Jurkat, Clone E6-1 (cell line): ENCODE results near the gene CTCFL.
A peak's percentile ranks its signal among the peaks of the same experiment; 100 is the strongest.
"Not testable (repeated sequence)": the region's sequence is repeated elsewhere in the genome, so short reads cannot be mapped to it uniquely, and the experiment has no call there.

ENCODE experiments used
- DNase-seq: peaks from one replicate; pipeline ENCODE4 v3.0.0-alpha.2; 2011; ENCODE audit warnings: low read depth, low spot score
- H3K4me3 ChIP-seq: 2 replicates; pipeline ENCODE4 v1.5.1; 2011; ENCODE audit warnings: mild to moderate bottlenecking, low read length, control low read depth, moderate library complexity

The CTCFL gene

DNA sequence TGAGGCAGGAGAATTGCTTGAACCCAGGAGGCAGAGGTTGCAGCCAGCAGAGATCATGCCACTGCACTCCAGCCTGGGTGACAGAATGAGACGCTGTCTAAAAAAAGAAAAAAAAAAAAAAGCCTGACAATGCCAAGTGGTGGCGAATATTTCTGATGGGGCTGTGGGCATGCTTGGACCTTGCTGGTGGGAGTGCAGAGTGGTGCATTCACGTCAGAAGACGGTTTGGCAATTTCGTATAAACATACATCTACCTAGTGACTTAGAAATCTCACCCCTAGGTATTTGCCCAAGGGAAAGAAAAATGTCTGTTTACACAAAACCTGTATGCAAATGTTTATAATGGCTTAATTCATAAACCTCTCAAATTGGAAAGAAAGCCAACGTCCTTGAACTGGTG is 33.6 kb downstream of the CTCFL start:
- DNase-seq: no peak
- no peak overlapping the region for H3K4me3 ChIP-seq

DNA sequence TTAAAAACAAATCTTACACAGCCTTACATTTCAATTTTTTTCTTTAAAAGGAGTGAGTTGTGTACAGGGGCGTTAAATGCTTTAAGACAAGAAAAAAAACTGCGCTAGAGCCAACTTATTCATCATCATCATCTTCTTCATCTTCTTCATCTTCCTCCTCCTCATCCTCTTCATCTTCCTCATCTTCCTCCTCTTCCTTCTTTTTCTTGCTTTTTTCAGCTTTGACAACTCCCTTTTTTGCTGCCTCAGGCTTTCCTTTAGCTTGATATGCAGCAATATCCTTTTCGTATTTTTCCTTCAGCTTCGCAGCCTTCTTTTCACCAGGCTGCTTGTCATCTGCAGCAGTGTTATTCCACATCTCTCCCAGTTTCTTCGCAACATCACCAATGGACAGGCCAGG is 36.7 kb downstream of the CTCFL start:
- DNase-seq, H3K4me3 ChIP-seq: not testable (repeated sequence)

DNA sequence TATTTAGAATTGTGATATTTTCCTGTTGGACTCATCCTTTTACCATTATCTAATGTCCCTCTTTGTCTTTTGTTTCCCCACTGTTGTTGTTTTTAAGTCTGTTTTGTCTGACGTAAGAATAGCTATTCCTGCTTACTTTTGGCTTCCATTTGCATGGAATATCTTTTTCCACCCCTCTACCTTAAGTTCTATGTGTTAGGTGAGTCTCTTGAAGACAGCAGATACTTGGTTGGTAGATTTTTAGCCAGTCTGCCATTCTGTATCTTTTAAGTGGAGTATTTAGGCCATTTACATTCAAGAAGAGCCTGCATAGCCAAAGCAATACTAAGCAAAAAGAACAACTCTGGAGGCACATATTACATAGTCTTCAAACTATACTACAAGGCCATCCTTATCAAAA is 39.2 kb downstream of the CTCFL start:
- no peak for DNase-seq

DNA sequence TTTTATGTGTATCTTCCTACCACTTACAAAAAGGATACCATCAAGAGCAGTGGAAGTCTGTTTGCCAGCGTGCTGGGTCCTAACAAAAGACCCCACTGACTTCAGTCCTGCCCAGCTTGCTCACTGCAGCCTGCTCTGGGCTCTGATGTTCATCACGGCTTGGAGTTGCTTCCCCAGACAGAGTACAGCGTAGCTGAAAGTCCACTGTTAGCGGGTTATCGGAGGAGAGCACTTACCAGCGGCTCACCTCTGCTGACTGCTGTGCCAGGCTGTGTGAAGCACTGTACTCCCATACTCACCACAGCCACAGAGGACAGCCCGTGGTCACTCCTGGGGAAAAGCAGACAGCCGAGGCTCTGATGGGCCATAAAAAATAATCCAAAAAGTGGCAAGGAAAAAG is 40.2 kb downstream of the CTCFL start:
- DNase-seq: no peak
- H3K4me3 ChIP-seq: no peak overlapping the region

More for the DNA sequence above, 39.2 kb downstream of the CTCFL start:
- no peak overlapping the region for H3K4me3 ChIP-seq

DNA sequence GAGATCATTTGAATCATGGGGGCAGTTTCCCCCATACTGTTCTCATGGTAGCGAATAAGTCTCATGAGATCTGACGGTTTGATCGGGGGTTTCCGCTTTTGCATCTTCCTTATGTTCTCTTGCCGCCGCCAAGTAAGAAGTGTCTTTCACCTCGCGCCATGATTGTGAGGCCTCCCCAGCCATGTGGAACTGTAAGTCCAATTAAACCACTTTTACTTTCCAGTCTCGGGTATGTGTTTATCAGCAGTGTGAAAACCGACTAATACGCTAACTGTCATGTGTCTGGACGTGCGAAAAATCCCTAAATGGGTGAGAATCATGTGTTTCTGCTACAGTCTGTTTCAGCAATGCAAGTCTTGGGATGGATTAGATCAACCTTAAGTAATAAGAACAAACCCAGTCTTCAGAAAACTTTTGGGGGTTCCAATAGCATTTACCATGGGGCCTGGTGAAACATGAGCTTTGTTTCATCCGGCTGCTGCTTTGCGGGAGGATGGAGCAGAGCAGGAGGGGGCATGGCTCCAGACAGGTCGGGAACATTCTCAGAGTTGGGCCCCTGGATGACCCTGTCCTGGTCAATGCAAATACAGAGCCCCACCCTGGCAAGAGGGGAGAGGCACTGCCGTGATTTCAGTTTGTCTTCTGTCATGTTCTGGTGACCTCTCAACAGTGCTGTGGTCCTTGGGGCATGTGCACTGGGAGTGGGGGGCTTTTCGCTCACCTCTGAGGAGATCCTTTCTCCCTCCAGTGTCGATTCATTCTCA is 41.5 kb downstream of the CTCFL start:
- H3K4me3 ChIP-seq: no peak overlapping the region
- DNase-seq: no peak

DNA sequence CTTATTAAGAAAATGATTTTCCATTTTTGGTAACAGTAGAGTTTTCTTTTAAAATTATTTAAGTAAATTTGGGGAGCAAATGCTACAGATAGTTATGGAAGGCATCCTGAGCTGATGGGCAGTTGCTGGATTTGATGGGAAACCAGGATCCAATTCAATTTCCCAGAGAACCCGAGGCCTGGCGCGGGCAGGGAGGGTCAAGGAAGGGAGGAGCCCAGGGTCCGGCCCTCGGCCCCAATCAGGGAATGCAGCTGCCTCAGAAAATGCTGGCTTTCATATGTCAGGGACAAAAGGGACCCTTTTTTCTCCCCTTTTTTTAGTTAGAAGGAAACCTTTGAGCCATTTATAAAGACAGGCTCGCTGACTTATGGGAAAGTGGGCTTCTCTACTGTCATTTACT is 42.1 kb downstream of the CTCFL start:
- no peak overlapping the region for H3K4me3 ChIP-seq
- no peak for DNase-seq

DNA sequence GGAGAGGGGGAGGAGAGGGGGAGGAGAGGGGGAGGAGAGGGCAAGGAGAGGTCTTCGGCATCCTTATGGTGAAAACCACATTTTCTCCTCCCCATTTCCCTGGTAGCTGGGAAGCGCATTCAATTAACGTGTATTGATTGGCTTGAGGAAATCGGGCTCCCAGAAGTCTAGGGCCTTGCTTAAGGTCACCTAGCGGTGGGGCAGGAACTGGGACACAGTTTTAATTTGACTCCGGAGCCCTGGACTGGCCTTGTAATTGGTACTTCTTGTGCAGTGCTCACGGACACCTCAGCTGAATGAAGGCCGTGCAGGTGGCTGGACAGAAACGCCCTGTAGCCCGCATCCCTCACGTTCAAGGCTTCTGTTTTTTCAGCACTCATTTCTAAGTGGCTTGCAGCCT is 42.8 kb downstream of the CTCFL start:
- no peak for DNase-seq
- no peak overlapping the region for H3K4me3 ChIP-seq

DNA sequence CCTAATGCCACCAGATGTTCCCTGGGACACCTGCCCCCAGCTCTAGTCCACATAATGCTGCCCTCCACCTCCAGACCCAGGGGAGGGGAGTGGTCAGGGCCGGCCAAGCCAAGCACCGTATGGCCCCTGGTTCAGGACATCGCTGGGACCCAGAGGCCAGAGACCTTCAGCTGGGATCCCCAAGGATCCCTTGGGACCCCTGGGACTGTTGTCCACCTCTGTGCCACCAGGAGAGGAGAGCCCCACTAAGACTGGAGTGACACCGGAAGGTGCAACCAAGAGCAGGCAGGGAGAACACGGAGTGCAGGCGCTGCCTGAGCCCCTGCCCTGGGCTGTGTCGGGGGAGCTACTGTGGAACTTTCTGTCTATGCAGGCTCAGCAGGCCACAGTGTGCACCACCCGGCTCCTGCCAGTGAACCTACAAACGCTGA is 43.6 kb downstream of the CTCFL start:
- no peak overlapping the region for H3K4me3 ChIP-seq
- DNase-seq: no peak

DNA sequence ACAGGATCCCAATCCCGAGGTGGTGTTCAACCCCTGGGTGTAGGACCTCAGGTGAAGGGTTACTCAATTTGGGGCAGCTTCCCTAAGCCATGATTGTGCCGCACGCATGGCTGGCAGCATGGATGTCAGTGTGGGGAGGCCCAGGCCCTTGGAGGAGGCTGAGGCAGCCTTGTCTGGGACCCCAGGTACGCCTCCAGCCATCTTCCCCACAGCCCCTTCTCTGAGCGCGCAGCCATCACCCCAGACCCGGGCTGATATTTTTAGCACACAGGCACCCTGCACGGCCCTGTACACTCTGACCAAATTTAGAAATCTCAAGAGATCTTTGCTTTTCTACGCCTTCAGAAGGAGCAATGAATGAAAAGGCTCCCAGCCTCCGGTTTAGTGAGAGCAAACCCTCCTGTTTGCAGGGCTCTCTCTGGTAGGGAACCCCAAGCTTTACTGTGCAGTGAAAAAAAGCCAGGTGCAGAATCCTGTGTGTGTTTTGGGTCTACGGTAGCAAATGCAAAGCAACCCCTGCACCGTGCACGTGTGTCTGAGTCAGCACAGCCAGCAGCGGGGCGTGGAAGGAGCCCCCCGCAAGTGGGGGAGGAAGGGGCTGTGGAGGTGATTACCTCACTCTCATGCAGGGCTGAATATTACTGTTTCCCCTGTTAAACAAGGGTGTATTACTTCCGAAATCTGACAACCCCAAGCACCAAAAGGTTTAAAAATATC is 44.3 kb downstream of the CTCFL start:
- DNase-seq: no peak
- H3K4me3 ChIP-seq: no peak overlapping the region

DNA sequence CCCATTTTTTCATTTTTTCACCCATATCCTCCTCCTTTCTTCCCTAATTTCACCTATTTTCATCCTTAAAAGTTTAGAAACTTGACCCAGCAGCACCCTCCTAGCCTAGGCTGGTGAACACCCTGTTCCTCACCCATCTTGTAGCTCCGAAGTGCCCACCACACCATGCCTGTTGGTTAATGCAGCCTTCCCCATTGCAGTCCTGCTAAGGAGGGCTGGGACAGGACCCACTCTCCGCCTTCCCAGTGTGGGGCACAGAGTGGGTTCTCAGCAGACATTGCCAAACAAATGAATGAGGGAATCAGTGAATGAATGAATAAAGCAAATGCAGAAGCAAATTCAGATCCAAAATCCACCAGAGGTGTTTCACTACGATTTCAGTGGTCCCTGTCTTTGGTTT is 45.7 kb downstream of the CTCFL start:
- DNase-seq: no peak
- H3K4me3 ChIP-seq: no peak overlapping the region

DNA sequence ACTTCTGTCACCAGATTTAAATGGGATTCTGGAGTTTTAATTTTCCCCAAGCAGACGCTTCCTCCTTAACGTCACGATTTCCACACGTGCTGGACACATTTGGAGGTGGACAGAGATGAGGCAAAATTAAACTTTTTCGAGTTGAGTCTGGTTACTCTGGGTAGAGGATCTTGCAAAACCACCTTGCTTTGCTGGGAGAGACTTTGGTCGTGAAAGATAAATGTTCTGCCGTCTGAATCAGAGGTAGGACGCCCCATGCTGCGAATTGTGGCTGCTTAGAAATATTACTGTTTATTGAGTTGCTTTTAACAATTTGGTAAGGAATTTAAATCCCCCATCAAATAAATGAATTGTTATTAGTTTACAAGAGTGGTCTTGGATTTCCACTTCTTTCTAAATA is 46.8 kb downstream of the CTCFL start:
- H3K4me3 ChIP-seq: no peak overlapping the region
- no peak for DNase-seq

DNA sequence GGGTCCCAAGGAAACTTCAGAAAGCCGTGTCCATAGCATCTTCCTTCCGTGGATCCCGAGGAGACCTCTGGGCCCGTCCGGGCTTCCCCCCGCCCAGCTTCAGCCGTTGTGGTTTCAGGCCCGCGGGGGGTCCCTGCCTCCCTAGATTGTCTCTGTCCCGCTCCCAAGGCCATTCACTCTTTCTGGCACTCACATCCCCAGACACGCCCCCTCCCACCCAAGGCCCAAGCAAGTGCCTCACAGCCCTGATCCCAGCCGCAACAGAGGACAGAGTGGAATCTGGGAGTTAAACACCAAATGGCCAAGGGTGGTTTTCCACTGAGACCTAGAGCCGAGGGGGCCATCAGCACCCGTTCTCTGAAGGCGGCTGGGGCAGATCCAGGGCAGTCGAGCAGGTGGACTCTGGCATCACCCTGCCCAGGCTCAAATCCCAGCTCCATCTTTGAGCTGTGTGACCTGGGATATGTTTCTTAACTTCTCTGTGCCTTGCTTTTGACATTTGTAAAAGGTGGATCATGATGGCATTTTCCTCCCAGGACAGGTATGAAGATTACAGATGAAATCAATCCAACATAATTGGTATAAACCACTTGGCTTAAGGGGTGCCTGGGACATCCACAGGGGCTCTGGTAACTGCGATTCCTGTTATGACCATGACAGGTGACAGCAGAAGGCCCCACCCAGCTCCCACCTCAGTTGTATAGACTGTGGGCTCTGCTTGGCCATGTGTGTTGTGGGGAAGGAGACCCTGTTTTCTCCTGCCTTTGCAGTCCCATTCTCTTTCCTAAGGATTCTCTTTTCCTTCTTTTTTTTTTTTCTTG is 48.1 kb downstream of the CTCFL start:
- DNase-seq: no peak
- no peak overlapping the region for H3K4me3 ChIP-seq

DNA sequence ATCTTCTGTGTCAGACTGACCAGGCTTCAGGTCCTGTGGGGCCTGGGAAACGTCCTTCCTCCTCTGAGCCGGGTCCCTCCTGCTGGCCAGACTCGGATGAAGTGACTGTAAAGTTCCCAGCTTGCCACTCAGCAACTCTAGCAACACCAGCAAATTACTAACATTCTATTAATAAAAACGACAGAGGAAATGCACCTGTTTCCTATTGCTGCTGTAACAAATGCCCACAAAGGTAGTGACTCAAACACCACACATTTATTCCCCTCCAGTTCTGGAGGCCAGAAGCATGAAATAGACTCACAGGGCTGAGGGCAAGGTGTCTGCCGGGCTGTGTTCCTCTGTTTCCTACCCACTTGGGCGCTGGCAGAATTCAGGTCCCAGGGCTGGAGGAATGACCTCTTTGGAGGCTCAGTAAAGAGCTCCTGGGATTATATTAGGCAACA is 48.8 kb downstream of the CTCFL start:
- H3K4me3 ChIP-seq: no peak overlapping the region
- DNase-seq: peak; percentile 49

DNA sequence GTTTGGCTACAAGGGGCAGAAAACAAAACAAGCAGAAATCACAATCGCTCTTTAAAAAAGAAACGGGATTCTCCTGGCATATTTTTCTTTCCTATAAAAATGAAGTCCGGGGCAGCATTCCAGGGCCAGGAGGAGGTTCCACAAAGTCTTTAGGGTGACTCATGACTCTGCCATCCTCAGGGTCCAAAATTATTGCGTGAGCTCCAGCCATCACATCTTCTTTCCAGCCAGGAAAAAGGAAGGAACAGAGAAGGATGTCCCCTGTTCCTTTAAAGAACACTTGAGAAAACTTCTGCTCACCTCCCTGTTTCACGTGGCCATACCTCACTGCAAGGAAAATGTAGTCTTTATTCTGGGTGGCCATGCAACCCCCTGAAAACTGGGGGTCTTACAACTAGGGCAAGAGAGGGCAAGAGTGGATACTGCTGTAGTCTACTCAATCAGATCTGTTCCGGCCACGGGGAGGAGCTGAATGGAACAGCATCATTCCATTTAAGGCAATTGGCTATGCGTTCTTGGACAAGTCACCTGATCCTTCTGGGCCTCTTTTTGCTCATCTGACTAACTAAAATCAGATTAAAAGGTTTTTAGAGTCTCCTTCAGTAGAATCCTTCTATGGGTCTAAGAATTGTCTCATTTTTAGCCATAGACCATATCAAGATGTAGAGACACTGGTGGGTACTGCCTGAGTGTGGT is 49.4 kb downstream of the CTCFL start:
- DNase-seq: no peak
- H3K4me3 ChIP-seq: no peak overlapping the region

DNA sequence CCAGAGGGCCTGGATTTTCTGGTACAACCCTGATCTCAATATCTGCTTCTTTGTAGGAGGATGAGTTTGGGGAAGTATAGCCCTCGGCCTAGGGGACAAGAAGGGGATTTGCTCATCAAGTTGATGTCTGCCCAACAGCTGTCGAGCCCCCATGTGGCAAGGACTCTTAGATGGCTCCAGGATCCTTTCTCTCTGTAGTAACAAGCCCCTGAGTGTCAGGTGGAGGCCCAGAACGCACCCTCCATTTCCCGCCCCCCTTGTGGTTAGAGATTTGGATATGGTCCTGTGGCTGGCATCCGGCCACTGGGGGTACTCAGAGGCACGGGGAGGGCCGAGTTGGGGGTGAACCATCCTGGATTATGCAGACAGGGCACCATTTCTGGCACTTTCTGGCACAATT is 50.1 kb downstream of the CTCFL start:
- DNase-seq: no peak
- no peak overlapping the region for H3K4me3 ChIP-seq

DNA sequence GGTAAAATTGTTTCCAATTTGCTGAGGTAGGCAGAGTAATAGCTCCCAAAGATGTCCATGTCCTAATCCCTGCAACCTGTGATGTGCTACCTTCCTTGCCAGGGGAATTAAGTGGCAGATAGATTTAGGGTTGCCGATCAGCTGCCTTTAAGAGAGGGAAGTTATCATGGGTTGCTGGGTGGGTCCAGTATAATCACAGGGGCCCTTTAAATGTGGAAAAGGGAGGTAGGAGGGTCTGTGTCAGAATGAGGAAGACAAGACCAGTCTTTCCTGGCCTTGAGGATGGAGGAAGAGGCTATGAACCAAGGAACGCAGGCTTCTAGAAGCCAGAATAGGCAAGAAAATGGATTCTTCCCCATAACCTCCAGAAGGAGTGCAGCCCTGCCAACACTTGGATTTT is 50.7 kb downstream of the CTCFL start:
- H3K4me3 ChIP-seq: no peak overlapping the region
- no peak for DNase-seq

DNA sequence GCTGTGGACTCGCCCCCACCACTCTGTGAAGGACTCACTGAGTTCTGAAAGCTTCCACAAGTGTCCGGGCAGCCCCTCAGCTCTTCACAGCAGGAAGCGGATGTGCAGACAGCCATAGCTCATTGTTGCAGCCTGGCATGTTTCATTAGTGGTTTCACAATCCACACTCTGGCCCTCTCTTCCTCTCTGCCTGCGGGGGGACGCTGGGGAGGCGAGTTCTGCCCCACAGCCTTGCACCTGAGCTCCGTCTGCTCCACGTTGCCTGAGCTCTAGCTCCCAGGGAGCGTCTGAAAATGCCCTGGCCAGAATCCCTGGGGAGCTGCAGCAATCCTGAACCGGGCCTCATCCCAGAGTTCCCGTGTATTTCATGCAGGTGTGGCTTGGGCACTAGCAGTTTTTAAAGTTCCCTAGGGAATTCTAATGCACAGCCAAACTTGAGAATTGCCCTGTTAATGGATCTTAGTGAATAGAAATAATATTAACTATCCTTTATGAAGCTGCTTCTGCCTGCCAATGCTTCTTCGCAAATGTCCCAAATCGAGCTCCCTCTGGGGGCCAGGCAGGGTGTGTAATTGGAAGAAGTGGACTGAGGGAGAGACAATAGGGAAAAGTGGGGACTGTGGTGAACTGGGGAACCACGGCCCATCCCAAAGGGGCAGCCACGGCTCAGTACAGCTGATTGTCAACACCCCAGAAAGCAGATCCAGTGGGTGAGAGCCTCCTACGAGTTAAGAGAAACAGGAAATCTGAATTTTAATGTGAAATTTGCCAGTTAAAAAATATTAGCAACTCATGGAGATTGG is 51.5 kb downstream of the CTCFL start:
- DNase-seq: no peak
- no peak overlapping the region for H3K4me3 ChIP-seq

DNA sequence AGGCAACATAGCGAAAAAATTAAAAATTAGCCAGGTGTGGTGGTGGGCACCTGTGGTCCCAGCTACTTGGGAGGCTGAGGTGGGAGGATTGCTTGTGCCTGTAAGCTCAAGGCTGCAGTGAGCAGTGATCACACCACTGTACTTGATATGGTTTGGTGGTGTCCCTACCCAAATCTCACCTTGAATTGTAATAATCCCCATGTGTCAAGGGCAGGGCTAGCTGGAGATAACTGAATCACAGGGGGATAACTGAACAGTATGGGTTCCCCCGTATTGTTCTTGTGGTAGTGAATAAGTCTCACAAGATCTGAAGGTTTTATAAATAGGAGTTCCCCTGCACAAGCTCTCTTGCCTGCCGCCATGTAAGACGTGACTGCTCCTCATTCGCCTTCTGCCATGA is 52.5 kb downstream of the CTCFL start:
- H3K4me3 ChIP-seq: not testable (repeated sequence)

More for the DNA sequence above, 52.5 kb downstream of the CTCFL start:
- DNase-seq: not testable (repeated sequence)
